Cortex of kidney (tissue), 1 donor: ENCODE data around the gene SLC52A1.
"Not testable (repeated sequence)": the region's sequence is repeated elsewhere in the genome, so short reads cannot be mapped to it uniquely, and the experiment has no call there.

Experiments
- DNase-seq: peaks from one replicate; lab custom pipeline; 2025; lab: John Stamatoyannopoulos, UW

Gene SLC52A1

GRCh38 chr17:5031365-5032082 is 3.7 kb downstream of the SLC52A1 start:
- no peak for DNase-seq

- DNase-seq: not testable (repeated sequence)
These were observed 5.1 kb downstream of the SLC52A1 start for GRCh38 chr17:5030168-5030567.

- no peak for DNase-seq
These were observed 7.3 kb downstream of the SLC52A1 start for GRCh38 chr17:5027916-5028315.

GRCh38 chr17:5027299-5027698 is 7.9 kb downstream of the SLC52A1 start:
- DNase-seq: no peak

- DNase-seq: no peak
These were observed 10.6 kb downstream of the SLC52A1 start for GRCh38 chr17:5024604-5025003.

GRCh38 chr17:5023588-5024147 is 11.6 kb downstream of the SLC52A1 start:
- DNase-seq: no peak

- no peak for DNase-seq
These were observed 13.0 kb downstream of the SLC52A1 start for GRCh38 chr17:5022171-5022711.

GRCh38 chr17:5020502-5021023 is 14.7 kb downstream of the SLC52A1 start:
- DNase-seq: no peak

GRCh38 chr17:5019475-5019956 is 15.7 kb downstream of the SLC52A1 start:
- no peak for DNase-seq

- no peak for DNase-seq
These were observed 20.9 kb downstream of the SLC52A1 start for GRCh38 chr17:5014357-5014756.

GRCh38 chr17:5011928-5012327 is 23.3 kb downstream of the SLC52A1 start:
- no peak for DNase-seq

GRCh38 chr17:5003214-5003867 is 31.9 kb downstream of the SLC52A1 start:
- DNase-seq: no peak

- DNase-seq: no peak
These were observed 33.0 kb downstream of the SLC52A1 start for GRCh38 chr17:5002121-5002788.

- no peak for DNase-seq
These were observed 35.0 kb downstream of the SLC52A1 start for GRCh38 chr17:5000237-5000639.

GRCh38 chr17:4999430-5000093 is 35.7 kb downstream of the SLC52A1 start:
- DNase-seq: no peak

- DNase-seq: no peak
These were observed 36.3 kb downstream of the SLC52A1 start for GRCh38 chr17:4998732-4999429.

GRCh38 chr17:4998027-4998731 is 37.0 kb downstream of the SLC52A1 start:
- DNase-seq: no peak

- peak; percentile 91 for DNase-seq
These were observed 37.8 kb downstream of the SLC52A1 start, which contains the start of the genes INCA1 and KIF1C for GRCh38 chr17:4997302-4998026. TSS of gene INCA1 (minus strand) at chr17:4997522. CDS start at chr17:4994437, 3,085 bp downstream. TSS of gene KIF1C (plus strand) at chr17:4997950. CDS start at chr17:5000247, 2,297 bp downstream.

- no peak for DNase-seq
These were observed 41.1 kb downstream of the SLC52A1 start for GRCh38 chr17:4994081-4994595.
